GM18519 (cell line): Measurements from ENCODE around the gene CCSER1.
"Not testable (repeated sequence)": the region's sequence is repeated elsewhere in the genome, so short reads cannot be mapped to it uniquely, and the experiment has no call there.

Experiments
- ATAC-seq: cut with Tn5 transposase; IDR thresholded peaks from one replicate; pipeline ENCODE4 v1.9.1; 2021; ENCODE audit warnings: mild to moderate bottlenecking, moderate library complexity; ENCODE audit not compliant: unreplicated experiment, low FRiP score

Gene CCSER1

DNA sequence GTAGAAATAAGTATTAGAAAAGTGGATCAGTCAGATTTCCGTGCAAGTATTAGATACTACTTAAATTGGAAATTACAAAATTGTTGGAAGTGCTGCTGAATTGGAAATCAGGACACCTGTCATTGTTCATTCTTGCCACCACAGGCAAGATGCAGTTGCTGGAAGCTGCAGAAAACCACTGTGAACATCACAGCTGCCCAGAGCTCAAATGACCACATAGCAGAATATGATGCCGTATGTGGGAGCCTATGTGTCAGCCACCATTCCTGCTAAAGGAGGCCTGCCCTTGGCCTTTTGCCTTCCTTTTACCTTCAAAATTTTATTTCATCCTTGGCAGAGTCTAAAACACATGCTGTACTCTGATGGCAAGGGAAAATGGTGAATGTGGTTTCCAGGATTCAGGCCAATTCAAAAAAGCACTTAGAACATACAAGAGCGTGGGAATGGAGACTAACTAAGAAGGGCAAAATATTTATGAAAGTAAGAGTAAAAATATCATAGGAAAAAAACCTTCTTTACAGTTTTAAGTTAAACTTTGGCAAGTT, 1171.0 kb downstream of the CCSER1 start:
- ATAC-seq = no peak

DNA sequence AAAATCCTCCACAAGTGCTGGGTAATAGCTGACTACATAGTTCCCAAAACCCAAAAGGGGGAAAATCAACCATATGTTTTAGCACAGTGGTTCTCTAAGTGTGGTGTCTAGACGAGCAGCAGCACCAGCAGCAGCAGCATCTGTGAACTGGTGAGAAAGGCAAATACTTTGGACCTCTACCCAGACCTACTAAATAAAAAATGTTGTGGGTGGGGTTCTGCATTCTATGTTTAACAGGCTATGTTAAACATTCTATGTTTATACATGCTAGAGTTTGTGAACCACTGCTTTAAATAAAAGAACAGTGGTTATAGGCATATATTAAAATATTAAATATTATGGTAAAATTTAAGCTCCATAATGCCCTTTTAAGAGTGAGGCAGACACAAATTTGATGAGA, 1171.6 kb downstream of the CCSER1 start:
- ATAC-seq = no peak

GRCh38 chr4:91302120-91302519, 1174.9 kb downstream of the CCSER1 start:
- ATAC-seq = no peak

GRCh38 chr4:91304292-91304691, 1177.1 kb downstream of the CCSER1 start:
- ATAC-seq = no peak

DNA sequence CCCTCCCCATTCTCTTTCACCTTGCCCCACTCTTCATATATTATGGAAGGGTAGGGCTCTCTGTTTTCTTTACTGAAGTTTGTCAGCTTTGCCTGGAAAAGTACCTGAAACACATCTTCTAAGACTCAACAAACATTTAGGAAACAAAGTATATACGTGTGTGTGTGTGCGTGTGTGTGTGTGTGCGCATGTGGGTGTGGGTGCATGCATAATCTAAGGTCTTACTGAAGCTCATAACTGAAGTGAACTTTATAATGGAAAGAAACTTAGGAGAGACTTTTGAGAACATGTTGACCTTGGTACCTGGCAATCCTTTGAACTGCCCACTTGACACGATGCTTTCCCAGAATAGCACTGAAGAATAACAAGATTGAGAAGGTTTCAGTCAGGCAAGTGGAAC, 1190.2 kb downstream of the CCSER1 start:
- no peak for ATAC-seq

GRCh38 chr4:91319556-91320268, 1192.5 kb downstream of the CCSER1 start:
- ATAC-seq = no peak

DNA sequence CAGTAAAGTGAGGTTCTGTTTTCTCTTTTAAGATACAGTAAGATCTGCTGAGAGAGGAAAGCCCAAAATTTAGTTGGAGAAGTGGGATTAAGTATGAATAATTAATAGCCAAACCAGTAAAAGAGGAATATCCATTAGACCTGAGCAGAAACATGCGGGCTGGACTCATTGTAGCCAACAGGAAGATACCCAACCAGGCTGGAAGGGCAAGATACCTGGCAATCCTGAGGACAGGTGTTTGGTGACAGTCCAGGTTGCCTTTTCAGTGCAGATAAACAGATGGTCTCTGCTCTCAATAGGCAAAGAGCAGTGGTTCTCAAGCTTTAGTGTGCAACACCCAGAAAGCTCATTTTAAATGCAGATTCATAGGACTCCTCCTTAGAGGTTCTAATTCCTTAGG, 1195.8 kb downstream of the CCSER1 start:
- no peak for ATAC-seq

- no peak for ATAC-seq
Observed at GRCh38 chr4:91325495-91325894, 1198.3 kb downstream of the CCSER1 start.

DNA sequence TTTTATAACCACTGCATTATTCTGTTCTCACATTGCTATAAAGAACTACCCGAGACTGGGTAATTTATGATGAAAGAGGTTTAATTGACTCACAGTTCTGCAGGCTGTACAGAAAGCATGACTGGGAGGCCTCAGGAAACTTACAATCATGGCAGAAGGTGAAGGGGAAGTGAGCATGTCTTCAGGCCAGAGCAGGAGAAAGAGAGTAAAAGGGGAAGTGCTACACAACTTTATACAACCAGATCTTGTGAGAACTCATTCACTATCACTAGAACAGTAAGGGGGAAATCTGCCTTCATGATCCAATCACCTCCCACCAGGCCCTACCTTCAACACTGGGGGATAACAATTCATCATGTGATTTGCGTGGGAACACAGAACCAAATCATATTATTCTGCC, 1199.0 kb downstream of the CCSER1 start:
- not testable (repeated sequence) for ATAC-seq

- no peak for ATAC-seq
Observed at GRCh38 chr4:91330555-91331137, 1203.5 kb downstream of the CCSER1 start.

GRCh38 chr4:91340822-91341221, 1213.6 kb downstream of the CCSER1 start:
- no peak for ATAC-seq

- no peak for ATAC-seq
Observed at GRCh38 chr4:91345632-91346031, 1218.4 kb downstream of the CCSER1 start.

DNA sequence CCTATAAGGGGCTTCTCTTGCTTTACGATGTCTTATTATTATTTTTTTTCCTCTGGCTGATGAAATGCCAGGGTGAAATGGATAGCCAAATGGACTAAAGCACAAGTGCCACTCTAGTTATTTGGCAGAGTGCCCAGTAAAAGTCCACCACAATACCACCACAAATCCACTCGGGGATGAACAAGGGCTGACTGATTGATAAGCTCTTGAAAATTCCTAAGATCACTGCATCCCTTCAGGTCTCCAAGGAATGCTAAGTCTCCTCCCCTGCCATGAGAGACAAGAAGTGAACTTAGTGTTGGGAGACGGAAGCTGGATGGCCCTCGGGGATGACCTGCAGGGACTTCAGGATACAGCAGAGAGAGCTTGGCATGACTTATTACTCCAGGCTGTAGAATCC, 1229.3 kb downstream of the CCSER1 start:
- ATAC-seq = not testable (repeated sequence)

- not testable (repeated sequence) for ATAC-seq
Observed at GRCh38 chr4:91358016-91358415, 1230.8 kb downstream of the CCSER1 start.

- not testable (repeated sequence) for ATAC-seq
Observed at GRCh38 chr4:91358621-91359020, 1231.4 kb downstream of the CCSER1 start.

DNA sequence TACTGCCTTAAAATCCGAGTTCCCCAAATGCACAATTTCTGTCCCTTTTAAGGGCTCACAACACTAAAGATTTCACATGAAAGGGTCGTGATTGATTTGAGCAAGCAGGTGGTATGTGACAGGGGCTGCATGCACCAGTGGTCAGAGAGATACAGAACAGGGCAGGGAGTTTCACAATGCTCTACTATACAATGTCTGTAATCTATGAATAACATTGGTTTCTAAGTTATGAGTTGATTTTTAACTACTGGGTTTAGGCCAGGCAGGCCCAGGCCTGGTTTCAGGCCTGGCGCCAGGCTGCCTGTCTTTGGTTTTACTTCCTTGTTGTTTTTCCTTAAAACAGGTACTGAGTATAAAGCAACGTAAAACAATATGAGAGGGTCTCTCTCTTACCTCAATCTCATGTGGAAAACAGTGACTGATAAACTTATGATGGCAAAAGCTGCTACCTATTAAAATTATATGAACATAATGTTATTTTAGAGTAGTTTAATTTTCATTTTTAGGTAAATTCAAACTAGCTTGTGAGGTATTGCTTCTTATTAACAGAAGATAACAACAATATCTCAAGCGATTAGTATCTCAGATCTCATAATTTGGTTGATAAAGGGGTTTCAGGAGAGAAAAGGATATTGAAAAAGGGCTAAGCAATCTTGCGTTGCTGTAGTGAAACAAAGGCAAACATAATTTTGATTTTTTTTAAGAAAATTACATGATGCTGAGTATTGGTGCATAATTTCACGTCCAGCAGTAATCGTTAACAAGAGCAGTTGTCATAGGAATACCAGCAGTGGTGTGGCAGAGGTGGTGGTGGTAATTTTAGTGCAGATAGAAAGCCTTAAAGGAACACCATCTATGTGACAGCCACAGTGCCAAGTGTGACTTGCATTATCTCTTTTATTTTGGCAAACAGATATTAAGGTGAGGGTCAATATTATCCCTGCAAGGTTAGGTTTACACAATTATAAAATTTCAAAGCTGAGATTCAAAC, 1232.1 kb downstream of the CCSER1 start:
- ATAC-seq = no peak

- no peak for ATAC-seq
Observed at GRCh38 chr4:91362125-91362524, 1234.9 kb downstream of the CCSER1 start.

DNA sequence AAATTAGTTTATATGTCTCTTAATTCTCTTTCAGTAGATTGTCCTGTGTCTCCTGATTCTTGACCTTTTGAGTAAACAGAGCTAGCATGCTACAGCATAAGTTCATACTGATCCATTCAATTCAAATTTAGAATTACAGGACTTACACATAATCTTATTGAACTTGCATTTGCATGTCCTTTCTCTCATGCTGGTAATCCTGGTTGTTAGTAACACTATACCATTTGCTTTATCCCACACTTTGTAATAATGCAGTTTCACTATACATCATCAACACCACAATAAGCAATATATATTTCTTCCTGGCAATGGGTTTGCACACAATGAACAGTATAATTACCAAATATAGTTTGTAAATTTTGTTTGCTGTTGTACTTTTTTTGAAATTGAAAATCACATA, 1239.4 kb downstream of the CCSER1 start:
- no peak for ATAC-seq

- no peak for ATAC-seq
Observed at GRCh38 chr4:91369116-91369515, 1241.9 kb downstream of the CCSER1 start.

- no peak for ATAC-seq
Observed at GRCh38 chr4:91373546-91373945, 1246.4 kb downstream of the CCSER1 start.

DNA sequence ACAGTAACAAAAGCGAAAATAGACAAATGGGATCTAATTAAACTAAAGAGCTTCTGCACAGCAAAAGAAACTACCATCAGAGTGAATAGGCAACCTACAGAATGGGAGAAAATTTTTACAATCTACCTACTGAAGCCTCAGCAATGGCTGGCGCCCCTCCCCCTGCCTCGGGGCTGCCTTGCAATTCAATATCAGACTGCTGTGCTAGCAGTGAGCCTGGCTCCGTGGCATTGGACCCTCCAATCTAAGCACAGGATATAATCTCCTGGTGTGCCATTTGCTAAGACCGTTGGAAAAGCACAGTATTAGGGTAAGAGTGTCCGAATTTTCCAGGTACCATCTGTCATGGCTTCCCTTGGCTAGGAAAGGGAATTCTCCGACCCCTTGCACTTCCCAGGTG, 1278.2 kb downstream of the CCSER1 start:
- not testable (repeated sequence) for ATAC-seq
